K562 (cell line): Measurements from ENCODE around the gene ROR2.

Experiments
- GTF2F1 ChIP-seq: IDR thresholded peaks from 2 replicates; pipeline ENCODE4 v1.6.1; 2011; ENCODE audit warnings: low read depth, low read length, improper control_type of control experiment
- IFI16 ChIP-seq: fragments of 250-450 bp; sonication (Bioruptor Pico); IDR thresholded peaks from 2 replicates; pipeline ENCODE4 v2.1.2; 2022; ENCODE audit warnings: mild to moderate bottlenecking, inconsistent platforms
- NFXL1 ChIP-seq: fragments of 450-650 bp; formaldehyde crosslinking; IDR thresholded peaks from 2 replicates; pipeline ENCODE4 v1.4.0; 2021; ENCODE audit warnings: mild to moderate bottlenecking
- POLR2A ChIP-seq: fragments of 450-650 bp; conservative IDR thresholded peaks from 2 replicates; pipeline ENCODE4 v1.6.1; 2016
- TCF7L2 ChIP-seq: fragments of 150-350 bp; IDR thresholded peaks from 2 replicates; pipeline ENCODE4 v1.6.1; 2016; ENCODE audit warnings: low read depth, mild to moderate bottlenecking, low read length, moderate library complexity
- TF ChIP-seq, protein P1 (sequence below), 3 experiments: IDR thresholded peaks in 2 of 3; conservative IDR thresholded peaks in 1 of 3; 2 replicates each; pipeline ENCODE4 v1.5.1; 2011 to 2012; ENCODE audit warnings: low read length in 3 of 3, mild to moderate bottlenecking in 3 of 3, control low read depth in 2 of 3, improper control_type of control experiment in 1 of 3, inconsistent platforms in 1 of 3, low read depth in 1 of 3, mixed read lengths in 1 of 3, moderate library complexity in 1 of 3; ENCODE audit not compliant: insufficient read depth in 2 of 3

GRCh38 chr9:91985692-91986091 is 35.7 kb upstream of the ROR2 start:
- TF ChIP-seq POLR2A = no peak
- TF ChIP-seq TCF7L2 = no peak
- no peak for TF ChIP-seq IFI16
- TF ChIP-seq NFXL1 (CRISPR knock-in tag) = no peak
- TF ChIP-seq GTF2F1 = no peak
- TF ChIP-seq, protein P1, sequence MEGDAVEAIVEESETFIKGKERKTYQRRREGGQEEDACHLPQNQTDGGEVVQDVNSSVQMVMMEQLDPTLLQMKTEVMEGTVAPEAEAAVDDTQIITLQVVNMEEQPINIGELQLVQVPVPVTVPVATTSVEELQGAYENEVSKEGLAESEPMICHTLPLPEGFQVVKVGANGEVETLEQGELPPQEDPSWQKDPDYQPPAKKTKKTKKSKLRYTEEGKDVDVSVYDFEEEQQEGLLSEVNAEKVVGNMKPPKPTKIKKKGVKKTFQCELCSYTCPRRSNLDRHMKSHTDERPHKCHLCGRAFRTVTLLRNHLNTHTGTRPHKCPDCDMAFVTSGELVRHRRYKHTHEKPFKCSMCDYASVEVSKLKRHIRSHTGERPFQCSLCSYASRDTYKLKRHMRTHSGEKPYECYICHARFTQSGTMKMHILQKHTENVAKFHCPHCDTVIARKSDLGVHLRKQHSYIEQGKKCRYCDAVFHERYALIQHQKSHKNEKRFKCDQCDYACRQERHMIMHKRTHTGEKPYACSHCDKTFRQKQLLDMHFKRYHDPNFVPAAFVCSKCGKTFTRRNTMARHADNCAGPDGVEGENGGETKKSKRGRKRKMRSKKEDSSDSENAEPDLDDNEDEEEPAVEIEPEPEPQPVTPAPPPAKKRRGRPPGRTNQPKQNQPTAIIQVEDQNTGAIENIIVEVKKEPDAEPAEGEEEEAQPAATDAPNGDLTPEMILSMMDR (IDR thresholded peaks at IDR 0.05 in 2 of 3, conservative IDR thresholded peaks at IDR 0.05 in 1 of 3; ENCODE audit: insufficient read depth in 2 of 3, low read depth in 1 of 3, low read length in 3 of 3) = no peak
